NB4 (cell line): ENCODE measurements around the gene PLA2G2C.

Experiments
- DNase-seq: peaks from one replicate; pipeline ENCODE4 v3.0.0; 2010; ENCODE audit warnings: low read depth
- H3K4me3 ChIP-seq: one replicate; pipeline ENCODE4 v1.5.1; 2011; ENCODE audit warnings: mild to moderate bottlenecking, low read depth, low read length, moderate library complexity
- MYC ChIP-seq: IDR thresholded peaks from 2 replicates; pipeline ENCODE4 v1.6.1; 2011; ENCODE audit warnings: low read depth, low read length
- POLR2A ChIP-seq: IDR thresholded peaks from 2 replicates; pipeline ENCODE4 v1.6.1; 2011; ENCODE audit warnings: mild to moderate bottlenecking; ENCODE audit not compliant: insufficient read length; ENCODE audit errors: extremely low read depth
- TF ChIP-seq, protein P1 (sequence below): IDR thresholded peaks from one replicate; pipeline ENCODE4 v1.5.1; 2012; ENCODE audit warnings: low read depth, low read length
- TF ChIP-seq, protein P2 (sequence below): IDR thresholded peaks from 2 replicates; pipeline ENCODE4 v1.6.1; 2011; ENCODE audit warnings: low read depth, low read length

PLA2G2C gene

GRCh38 chr1:20216574-20216973 is 30.3 kb upstream of the PLA2G2C start:
- TF ChIP-seq, protein P1, sequence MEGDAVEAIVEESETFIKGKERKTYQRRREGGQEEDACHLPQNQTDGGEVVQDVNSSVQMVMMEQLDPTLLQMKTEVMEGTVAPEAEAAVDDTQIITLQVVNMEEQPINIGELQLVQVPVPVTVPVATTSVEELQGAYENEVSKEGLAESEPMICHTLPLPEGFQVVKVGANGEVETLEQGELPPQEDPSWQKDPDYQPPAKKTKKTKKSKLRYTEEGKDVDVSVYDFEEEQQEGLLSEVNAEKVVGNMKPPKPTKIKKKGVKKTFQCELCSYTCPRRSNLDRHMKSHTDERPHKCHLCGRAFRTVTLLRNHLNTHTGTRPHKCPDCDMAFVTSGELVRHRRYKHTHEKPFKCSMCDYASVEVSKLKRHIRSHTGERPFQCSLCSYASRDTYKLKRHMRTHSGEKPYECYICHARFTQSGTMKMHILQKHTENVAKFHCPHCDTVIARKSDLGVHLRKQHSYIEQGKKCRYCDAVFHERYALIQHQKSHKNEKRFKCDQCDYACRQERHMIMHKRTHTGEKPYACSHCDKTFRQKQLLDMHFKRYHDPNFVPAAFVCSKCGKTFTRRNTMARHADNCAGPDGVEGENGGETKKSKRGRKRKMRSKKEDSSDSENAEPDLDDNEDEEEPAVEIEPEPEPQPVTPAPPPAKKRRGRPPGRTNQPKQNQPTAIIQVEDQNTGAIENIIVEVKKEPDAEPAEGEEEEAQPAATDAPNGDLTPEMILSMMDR = peak; percentile 64
- TF ChIP-seq, protein P2, sequence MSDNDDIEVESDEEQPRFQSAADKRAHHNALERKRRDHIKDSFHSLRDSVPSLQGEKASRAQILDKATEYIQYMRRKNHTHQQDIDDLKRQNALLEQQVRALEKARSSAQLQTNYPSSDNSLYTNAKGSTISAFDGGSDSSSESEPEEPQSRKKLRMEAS = no peak
- H3K4me3 ChIP-seq = no peak overlapping the region
- peak; percentile 42 for DNase-seq

DNA sequence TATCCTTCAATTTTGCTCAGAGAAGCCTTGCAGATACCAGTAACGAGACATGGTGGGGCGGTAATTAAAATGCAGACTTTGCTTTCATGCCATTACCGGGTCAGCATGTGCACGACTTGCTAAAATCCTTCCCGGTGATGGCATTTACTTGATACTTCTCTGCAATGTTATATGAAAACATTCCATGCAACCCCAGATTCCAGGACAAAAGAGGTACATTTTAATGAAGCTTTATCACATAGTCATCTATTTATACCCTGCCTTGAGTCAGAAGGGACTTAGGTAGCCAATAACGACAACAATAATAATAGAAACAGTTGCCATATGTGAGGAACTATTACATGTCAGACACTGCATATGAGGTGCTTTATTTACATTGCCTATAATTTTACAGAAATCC is 29.4 kb upstream of the PLA2G2C start:
- TF ChIP-seq MYC = no peak
- no peak for TF ChIP-seq POLR2A
- DNase-seq = no peak
- no peak overlapping the region for H3K4me3 ChIP-seq

GRCh38 chr1:20212685-20213331 is 26.5 kb upstream of the PLA2G2C start:
- TF ChIP-seq, protein P2 = no peak
- TF ChIP-seq, protein P1 = peak; percentile 63
- DNase-seq = peak; percentile 73
- no peak overlapping the region for H3K4me3 ChIP-seq

- no peak overlapping the region for H3K4me3 ChIP-seq
- DNase-seq = no peak
- TF ChIP-seq, protein P2 = no peak
- TF ChIP-seq POLR2A (no peak), MYC (no peak)
- TF ChIP-seq, protein P1 = no peak
Measured at GRCh38 chr1:20212085-20212684, 25.9 kb upstream of the PLA2G2C start.

- TF ChIP-seq MYC (no peak), POLR2A (no peak)
- TF ChIP-seq, protein P2 = no peak
- TF ChIP-seq, protein P1 = no peak
- no peak overlapping the region for H3K4me3 ChIP-seq
- no peak for DNase-seq
Measured at GRCh38 chr1:20211511-20211931, 25.2 kb upstream of the PLA2G2C start.

DNA sequence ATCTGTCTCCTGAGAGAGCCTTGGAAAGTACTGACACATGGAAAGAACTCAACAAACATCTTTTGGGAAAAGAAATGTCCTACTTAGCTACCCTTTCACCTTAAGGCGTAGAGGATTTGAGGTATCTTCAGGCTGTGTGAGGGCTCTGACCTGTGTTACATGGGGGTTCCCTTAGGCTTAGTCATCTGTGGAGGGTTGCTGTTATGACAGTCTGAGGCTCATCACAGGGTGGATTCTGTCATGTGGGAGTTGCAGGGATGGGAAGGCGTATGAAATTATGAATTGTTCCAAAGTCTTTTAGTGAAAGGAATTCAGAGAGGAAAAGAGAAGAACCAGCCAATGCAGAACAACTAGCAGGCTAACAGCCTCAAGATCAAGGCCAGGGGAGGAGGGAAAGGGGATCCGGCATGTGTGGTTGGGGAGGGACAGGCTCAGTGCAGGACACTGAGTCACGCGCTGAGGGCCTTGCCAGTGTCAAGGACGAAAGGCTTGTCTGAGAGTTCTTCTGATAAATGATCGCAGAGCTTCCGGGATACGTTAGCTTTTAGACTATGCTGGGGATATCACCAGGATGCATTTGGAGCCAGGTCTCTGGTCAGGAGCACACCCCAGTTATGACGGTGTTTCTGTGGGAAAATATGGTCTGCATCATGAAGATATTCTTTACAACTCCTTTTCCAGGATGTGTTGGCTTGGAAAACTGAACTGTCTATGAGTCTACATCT is 24.6 kb upstream of the PLA2G2C start:
- DNase-seq = no peak
- no peak overlapping the region for H3K4me3 ChIP-seq
- no peak for TF ChIP-seq MYC
- TF ChIP-seq, protein P1 = no peak
- no peak for TF ChIP-seq POLR2A
- TF ChIP-seq, protein P2 = no peak
